HG02885 (cell line): ENCODE data around the gene FOCAD.
A peak's percentile ranks its signal among the peaks of the same experiment; 100 is the strongest.
"Not testable (repeated sequence)": the region's sequence is repeated elsewhere in the genome, so short reads cannot be mapped to it uniquely, and the experiment has no call there.

Experiments used
- ATAC-seq: cut with Tn5 transposase; IDR thresholded peaks from one replicate; pipeline ENCODE4 v1.9.1; 2021; ENCODE audit warnings: mild to moderate bottlenecking; ENCODE audit not compliant: unreplicated experiment, poor library complexity

Gene FOCAD

DNA sequence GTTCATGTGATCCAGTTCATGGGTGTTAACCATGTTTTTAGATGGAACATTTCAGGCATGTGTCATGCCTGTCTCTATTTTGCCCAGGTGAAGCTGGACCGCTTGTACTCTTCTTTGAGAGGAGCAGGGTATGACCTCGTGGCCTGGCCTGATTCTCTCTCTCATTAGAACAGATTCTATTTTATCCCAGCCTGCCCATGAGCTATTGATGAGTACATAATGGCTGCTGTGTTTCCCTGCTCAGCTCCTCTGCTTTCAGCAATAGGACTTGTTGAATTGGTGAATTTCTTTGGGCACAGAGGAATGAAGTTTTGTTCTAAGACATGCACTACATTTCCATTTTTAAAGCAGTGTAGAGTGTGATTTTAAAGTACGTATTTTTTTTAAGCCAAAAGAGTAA is 261.2 kb downstream of the FOCAD start:
- ATAC-seq: no peak

DNA sequence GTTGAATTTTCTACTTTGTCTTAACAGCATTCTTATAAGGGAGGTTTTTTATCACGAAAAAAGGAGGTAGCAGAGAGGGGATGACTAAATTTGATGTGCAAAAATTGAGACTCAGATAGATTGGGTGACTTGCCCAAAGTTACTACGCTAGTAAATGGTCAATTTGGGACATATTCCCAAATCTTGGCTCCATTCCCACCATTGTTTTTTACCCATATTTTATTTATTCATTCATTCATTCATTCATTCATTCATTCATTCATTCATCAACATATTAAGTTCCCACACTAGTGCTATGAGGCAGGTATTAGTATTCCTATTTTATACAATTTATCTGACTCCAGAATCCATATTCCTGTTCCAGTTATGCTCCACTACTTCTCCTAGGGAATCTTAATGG is 261.8 kb downstream of the FOCAD start:
- ATAC-seq: no peak

DNA sequence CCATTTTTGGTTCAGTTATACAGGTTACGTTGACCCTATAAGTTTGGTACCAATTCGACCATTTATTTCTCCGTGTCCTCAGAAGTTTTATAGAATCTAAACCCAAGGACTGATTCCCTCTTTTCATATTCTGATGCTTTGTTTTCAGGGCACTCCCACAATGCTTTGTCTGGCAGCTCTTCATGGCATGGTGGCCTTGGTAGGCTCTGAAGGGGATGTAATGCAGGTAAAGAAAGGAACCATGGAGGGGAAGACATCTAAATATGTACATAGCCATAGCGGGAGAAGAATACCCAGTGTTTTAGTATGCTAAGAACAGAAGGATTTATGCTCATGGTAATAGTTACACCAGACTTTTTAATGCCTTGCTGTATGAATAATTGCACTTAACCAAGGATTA is 264.6 kb downstream of the FOCAD start:
- no peak for ATAC-seq

DNA sequence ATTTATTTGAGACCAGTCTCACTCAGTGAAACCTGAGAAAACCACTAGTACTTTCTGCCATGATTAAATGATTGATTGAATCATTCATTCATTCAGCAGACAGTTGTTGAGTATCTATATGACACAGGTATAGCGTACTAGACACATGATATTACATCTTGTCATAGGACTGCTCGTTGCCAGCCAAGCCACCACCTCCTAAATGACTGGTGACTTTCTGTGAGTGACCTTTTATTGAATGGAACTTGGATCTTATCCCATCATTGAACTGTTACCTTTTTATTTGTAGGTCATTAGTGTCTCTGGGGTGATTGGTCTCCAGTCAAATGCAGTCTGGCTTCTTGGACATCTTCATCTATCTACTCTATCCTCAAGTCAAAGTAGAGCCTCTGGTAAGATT is 266.6 kb downstream of the FOCAD start:
- ATAC-seq: no peak

DNA sequence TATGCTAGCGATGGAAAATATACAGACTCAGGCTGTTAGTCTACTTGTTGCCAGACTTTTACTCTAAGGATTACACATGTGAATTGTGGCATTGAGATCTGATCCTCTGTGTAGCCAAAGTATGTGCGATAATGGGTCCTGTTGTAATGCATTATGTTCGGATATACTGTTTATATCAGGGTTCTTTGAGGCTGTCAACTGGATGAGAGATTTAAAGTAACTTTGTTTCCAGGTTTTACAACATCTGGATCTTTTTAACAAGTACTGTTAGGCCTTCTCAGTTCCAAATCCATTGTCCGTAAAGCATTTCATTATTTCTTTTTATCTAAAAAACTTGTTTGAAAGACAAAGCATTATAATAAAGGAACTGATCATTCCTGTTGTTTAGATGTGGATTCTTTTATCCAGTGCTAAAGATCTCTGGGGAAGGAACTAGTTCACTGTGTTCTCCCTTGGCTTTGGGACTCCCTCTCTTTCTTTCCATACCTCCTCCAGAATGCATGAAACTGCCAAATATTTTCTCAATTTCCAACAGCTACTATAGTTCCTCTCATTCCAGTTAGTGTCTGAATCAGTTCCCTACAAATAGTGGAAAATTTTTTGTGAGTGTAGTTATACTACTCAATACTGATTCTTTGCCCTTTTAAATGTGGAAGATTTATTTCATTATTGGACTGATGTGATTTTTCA is 278.6 kb downstream of the FOCAD start:
- no peak for ATAC-seq

DNA sequence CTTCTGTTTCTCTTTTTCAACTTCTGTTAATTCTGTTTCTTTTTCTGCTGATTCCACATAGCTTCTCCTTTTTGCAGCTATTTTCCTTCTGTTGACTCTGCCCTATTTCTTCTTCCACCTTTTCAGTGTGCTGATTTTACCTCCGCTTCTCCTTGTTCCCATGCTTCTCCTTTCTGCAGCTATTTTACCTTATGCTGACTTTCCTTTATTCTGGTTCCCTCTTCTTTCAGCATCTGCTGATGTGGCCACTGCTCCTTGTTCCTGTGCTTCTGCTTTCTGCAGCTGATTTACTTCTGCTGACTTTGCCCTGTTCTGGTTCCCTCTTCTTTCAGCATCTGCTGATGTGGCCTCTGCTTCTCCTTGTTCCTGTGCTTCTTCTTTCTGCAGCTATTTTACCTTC is 288.6 kb downstream of the FOCAD start:
- ATAC-seq: no peak

DNA sequence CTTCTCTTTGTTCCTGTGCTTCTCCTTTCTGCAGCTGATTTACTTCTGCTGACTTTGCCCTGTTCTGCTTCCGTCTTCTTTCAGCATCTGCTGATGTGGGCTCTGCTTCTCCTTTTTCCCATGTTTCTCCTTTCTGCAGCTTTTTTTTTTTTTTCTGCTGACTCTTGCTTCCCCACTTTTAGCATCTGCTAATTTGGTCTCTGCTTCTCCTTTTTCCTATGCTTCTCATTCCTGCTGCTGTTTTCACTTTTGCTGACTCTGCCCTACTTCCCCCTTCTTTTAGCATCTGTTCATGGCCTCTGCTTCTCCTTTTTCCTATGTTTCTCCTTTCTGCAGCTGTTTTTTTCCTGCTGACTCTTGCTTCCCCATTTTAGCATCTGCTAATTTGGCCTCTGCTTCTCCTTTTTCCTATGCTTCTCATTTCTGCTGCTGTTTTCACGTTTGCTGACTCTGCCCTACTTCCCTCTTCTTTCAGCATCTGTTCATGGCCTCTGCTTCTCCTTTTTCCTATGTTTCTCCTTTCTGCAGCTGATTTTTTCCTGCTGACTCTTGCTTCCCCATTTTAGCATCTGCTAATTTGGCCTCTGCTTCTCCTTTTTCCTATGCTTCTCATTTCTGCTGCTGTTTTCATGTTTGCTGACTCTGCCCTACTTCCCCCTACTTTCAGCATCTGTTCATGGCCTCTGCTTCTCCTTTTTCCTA is 289.3 kb downstream of the FOCAD start:
- ATAC-seq: not testable (repeated sequence)

DNA sequence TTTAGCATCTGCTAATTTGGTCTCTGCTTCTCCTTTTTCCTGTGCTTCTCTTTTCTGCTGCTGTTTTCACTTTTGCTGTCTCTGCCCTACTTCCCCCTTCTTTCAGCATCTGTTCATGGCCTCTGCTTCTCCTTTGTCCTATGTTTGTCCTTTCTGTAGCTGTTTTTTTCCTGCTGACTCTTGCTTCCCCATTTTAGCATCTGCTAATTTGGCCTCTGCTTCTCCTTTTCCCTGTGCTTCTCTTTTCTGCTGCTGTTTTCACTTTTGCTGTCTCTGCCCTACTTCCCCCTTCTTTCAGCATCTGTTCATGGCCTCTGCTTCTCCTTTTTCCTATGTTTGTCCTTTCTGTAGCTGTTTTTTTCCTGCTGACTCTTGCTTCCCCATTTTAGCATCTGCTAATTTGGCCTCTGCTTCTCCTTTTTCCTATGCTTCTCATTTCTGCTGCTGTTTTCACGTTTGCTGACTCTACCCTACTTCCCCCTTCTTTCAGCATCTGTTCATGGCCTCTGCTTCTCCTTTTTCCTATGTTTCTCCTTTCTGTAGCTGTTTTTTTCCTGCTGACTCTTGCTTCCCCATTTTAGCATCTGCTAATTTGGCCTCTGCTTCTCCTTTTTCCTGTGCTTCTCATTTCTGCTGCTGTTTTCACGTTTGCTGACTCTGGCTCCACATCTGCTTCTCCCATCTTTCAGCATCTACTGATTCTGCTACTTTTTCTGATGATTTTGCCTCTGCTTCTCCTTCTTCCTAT is 290.3 kb downstream of the FOCAD start:
- ATAC-seq: not testable (repeated sequence)

DNA sequence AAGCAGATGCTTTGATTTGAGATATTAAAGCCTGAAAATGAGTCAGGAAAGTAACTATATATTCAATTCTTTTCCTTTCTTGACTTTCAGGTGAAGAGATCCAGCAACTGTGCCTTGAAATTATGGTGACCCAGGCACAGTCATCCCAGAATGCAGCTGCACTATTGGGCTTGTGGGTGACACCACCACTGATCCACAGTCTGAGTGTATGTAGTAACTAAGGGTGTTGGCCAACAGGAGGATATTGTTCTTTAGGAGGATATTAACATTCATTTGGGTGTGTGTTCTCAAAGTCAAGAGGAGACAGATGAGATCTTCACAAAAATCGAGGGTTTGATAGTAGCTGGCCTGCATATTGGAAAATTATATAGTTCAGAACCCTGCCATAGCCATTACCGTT is 294.2 kb downstream of the FOCAD start:
- ATAC-seq: no peak

DNA sequence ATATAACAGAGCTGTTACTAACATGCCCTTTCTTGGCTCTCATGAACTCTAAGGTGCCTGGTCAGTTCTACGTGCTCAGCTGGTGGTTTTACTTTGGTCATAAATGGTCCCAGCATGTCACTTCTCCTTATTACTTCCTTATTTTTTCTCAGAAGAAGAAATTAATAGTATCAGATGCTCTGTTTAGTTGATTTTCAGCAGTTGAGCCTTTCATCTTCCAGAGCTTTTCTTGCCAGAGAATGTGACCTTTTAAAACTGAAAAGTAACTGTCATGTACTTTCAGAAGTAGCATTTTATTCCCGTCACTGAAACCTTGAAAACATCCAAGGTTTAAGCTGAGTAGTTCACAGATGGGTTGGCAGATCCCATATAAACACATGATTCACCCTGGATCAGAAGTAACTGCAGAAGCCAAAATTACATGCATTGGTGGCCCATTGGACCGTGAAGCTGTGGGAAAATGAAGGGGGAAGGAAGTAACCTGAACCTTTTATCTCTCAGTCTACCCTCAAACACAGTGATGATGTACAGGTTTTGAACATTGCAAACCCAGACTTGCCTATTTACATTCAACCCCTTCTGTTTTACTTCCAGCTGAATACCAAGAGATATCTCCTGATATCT is 296.9 kb downstream of the FOCAD start:
- ATAC-seq: peak; percentile 92

DNA sequence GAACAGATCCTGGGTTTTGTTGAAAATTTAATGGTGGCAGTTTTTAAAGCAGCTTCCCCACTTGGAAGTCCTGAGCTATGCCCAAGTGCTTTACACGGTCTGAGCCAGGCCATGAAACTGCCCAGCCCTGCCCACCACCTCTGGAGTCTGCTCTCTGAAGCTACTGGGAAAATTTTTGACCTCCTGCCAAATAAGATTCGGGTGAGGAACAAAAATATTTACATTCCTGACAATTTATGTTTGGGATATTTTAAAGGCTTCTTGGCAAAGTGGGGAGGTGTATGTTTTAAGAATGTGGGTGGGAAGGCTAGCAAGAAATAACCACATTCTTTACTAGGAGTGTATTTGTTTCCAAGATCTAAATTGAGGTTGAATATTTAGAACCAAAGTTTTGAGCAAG is 297.4 kb downstream of the FOCAD start:
- peak; percentile 8 for ATAC-seq

DNA sequence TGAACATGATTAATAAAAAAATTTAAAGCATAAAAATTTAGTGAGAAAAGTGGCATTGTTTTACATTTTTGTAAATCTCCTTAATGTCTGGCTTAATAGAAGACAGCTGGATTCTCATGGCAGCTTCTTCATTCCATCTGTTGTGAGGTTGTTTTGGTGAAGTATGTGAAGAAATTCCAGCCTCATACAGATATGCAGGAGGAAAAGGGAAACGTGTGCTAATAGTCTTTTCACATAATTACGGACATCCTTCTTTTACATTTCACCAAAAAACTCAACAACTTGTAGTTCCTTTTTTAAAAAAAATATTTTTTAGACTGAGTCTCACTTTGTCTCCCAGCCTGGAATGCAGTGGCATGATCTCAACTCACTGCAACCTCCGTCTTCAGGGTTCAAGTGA is 300.4 kb downstream of the FOCAD start:
- ATAC-seq: no peak

DNA sequence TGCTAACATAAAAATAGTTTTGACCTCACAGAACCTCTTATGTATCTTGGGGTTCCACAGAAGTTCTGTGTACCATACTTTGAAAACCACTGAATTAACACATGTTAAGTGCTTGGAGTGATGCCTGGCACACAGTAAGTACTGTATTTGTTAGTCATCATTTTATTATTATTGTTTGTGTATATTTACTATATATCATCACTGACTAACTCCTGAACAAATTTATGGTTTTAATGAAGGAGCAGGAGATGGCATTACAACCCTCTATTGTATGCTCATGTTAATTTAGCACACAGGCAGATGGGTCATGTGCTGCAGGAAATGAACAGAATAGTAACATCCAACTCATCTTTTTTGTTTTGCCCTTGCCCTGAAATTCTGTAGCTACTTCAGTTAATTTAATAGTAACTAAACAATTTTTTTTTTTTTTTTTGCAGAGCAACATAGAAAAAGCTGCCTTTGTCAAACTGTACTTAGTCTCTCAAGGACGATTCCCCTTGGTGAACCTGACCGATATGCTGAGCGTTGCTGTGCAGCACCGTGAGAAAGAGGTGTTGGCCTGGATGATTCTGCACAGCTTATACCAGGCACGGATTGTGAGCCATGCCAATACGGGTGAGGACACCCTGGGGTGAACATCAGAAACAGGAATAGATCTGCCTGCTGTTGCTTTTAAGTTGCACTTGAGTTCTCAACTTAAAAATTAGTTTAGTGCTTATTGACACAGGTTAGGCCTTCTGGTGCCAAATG is 302.0 kb downstream of the FOCAD start:
- ATAC-seq: no peak

DNA sequence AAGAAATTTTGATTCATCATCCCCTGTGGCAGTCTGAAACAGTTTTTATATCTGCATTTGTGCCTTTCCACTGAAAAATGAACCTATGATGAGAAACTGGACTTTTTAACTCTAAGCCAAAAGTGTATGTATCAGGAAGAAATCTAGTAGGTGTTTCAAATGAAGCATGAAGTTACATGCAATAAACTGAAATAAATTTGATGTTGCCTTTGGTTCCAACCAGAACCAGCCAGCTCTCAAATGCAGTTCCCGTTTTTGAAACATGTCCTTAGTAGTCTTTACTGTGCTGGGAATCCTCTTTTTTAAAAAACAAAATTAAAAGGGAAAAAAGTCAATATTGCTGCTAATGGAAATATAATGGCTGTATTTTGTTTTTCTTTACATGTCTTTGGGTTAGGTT is 303.5 kb downstream of the FOCAD start:
- ATAC-seq: no peak

DNA sequence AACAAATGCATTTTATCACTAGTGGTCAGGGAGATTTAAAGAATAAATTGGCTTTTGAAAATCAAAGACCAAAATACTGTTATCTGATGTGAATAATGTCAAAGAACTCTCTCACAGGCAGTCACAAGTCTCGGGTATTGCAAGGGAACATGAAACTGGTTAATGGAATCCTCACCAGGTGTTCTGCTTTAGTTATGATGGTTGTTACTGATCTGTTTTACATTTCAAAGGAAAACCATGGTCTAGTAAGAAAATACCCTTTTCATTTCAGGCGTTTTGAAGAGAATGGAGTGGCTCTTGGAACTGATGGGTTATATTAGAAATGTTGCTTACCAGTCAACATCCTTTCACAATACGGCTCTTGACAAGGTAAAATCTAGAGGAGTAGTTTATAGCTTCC is 304.0 kb downstream of the FOCAD start:
- no peak for ATAC-seq

DNA sequence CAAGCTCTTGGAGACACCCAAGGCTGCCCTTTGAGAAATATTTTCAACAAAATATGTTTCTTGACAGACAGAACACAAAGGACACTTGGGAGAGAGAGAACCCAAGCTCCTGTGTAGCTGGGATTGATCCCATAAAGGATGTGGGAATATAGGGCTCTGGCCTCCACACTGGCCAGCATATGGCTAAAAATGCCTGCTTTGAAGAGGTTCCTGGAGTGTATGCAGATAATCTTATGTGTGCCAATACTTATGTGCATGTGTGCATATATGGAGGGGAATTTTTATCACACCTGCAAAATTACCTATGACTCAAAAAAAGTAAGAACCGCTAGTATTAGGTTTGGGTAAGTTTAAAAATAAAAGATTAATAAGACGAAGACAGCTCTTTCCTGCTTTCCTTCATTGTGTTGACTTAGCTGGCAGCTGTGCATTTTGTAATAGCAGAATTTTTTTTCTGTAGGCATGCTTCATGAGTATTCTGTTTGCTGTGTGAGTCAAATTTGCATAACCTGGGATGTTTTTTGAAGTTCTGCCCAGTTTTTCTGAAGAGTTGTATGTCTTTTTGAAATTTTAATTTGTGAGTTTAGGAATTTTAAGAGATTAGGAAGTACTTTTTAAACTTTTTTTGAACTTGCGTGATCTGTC is 304.7 kb downstream of the FOCAD start:
- ATAC-seq: no peak

DNA sequence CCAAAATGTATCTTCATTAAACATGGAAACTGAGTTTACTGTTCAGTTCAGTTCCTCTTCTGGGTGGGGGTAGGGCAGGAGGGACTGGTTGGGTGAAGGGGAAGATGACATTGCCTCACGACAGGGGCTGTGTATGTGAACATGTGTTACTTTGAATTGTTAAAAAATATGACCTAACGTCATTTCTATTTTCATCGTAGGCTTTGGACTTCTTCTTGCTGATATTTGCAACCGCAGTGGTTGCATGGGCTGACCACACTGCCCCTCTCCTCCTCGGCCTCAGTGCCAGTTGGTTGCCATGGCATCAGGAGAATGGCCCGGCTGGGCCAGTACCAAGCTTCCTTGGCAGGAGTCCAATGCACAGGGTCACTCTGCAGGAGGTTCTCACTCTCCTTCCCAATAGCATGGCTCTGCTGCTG is 305.9 kb downstream of the FOCAD start:
- no peak for ATAC-seq

DNA sequence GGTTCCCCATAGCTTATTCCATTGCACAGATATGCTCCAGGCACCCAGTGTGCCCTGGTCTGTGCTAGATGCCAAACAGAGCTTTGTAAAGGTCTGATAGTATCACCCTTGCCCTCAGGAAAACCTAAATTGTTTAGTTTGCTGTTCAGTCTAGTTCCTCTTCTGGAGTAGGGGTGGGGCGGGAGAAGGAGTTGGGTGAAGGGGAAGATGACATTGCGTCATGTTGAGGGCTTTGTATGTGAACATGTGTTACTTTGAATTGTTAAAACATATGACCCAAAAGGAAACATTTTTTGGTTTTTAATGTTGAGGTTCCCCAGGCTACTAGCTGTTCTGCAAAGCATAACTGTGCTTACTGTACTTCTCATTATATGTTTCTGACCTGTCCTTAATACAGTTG is 306.8 kb downstream of the FOCAD start:
- ATAC-seq: no peak

DNA sequence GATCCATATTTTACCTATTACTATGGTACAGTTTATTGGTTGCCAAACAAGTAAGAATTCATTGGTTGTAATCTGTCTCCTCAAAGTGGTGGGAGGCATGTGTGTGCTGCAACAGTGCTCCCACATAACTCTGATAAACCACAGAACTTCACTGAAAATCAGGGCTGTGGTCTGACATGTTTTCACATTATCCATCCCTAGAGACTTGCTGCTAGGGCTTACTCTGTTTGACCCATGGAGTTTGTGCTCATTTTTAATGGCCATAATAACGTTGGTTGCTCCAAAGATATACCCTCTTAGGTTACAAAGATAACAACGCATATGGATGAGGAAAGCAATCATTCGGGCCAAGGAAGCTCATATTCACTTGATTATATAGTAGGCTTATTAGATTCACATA is 310.4 kb downstream of the FOCAD start:
- ATAC-seq: no peak

DNA sequence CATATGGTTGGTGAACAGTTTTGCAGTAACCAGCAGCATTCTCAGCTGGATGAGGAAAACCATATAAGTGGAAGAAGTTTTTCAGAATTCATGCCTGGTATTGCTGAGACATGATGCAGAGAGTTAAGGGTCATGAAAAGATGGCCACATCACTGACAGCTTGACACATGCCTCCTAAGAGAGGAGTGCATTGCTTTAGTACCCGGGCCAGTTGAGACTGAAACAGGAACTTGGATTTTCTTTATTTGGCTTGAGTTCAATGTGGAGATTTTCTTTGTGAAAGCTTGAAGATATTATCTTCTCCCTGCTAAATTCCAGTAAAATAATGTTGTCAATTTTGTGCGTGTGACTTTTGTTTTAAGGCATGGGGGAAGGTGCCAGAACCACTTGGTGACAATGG is 311.6 kb downstream of the FOCAD start:
- ATAC-seq: no peak
